Choroid plexus epithelial cell (primary cell): Measurements from ENCODE around the gene TNXB.

Source experiments
- DNase-seq: peaks from one replicate; pipeline ENCODE4 v3.0.0-alpha.2; 2010; ENCODE audit warnings: low read depth
- H3K4me3 ChIP-seq: 2 replicates; pipeline ENCODE4 v1.5.1; 2011; ENCODE audit warnings: low read depth, mild to moderate bottlenecking, control low read depth, low read length, moderate library complexity
- CTCF ChIP-seq: conservative IDR thresholded peaks from 2 replicates; pipeline ENCODE4 v1.5.1; 2011; ENCODE audit warnings: low read depth, mild to moderate bottlenecking, control low read depth, inconsistent platforms, low read length, moderate library complexity

Gene TNXB

GRCh38 chr6:32115623-32116022 is 6.5 kb upstream of the TNXB start:
- no peak for DNase-seq
- H3K4me3 ChIP-seq = no peak overlapping the region
- no peak for TF ChIP-seq CTCF

GRCh38 chr6:32114796-32115195 is 5.7 kb upstream of the TNXB start:
- peak; percentile 56 for DNase-seq
- H3K4me3 ChIP-seq = no peak overlapping the region
- no peak for TF ChIP-seq CTCF

GRCh38 chr6:32113386-32114352 is 4.5 kb upstream of the TNXB start:
- H3K4me3 ChIP-seq = no peak overlapping the region
- peak; percentile 71 for TF ChIP-seq CTCF
- DNase-seq = peak; percentile 94

- no peak for DNase-seq
- no peak overlapping the region for H3K4me3 ChIP-seq
- no peak for TF ChIP-seq CTCF
These were observed 3.4 kb upstream of the TNXB start for GRCh38 chr6:32112431-32112980.

DNA sequence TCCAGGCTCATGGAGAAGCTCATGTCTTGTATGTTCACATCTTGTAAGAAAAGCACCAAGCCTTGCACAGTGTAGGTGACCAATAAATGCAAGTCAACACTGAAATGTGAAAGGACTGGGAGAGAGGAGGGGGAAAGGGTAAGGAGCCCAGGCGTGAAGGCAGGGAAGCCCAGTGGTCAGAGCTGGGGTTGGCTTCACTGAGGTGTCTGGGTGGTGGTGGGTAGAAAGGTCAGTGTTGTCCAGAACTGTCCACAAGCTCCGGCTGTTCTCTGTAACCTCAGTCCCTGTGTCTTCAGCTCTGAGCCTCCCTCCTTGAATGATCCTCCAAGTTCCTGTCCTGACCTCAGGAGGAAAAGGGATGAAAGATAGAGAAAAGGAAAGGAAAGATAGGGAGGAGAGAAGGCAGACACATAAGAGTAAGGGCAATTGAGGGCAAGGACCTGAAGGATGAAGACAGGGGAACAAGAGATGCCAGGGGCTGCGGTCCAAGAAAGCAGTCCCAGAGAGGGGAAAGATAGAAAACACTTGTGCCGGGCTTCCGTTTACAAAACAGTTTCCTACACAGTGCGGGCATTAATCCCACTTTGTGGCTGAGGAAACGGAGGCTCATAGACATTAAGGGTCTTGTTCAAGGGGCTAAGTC is 2.4 kb upstream of the TNXB start:
- TF ChIP-seq CTCF = no peak
- H3K4me3 ChIP-seq = no peak overlapping the region
- no peak for DNase-seq

GRCh38 chr6:32110632-32111031 is 1.5 kb upstream of the TNXB start:
- no peak for DNase-seq
- no peak overlapping the region for H3K4me3 ChIP-seq
- no peak for TF ChIP-seq CTCF

- no peak for TF ChIP-seq CTCF
- H3K4me3 ChIP-seq = no peak overlapping the region
- DNase-seq = no peak
These were observed 625 bp upstream of the TNXB start for GRCh38 chr6:32109765-32110160.
